Measurements from ENCODE around the gene MAGEC1. TPM values are rescaled to one million over a fixed set of nuclear protein-coding genes. Genes with fewer than 3 reads are reported as not detected.

The MAGEC1 gene
- polyA plus RNA-seq, 1 donor (not counting 4 experiments of a cell fraction or from before 2014, with no cell fraction given): not detected

DNA sequence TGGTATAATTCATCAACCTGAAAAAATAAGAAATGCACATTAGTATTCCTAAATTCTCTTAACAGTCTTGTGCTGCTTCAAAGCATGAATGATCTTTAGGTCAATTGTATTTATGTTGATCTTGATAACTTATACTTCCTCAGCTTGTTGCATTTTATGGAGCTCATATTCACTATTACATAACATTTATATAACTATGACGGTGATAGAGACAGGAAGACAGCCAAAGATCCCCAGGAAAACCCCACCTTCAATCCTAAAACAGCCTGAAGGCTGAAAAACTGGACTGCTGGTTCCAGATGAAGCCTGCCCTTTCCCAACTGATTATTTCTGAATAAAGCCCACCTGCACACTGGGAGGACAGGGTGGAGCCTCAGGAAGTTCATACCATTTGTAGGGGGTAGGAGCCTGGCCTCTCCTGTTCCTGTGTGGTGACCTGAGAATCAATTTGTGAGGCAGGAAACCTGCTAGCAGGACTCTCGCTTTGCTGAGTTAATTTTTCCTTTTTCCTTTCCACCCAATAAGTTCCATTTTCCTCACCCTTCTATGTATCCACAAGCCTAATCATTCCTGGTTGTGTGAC is 30.5 kb downstream of the MAGEC1 start:
- Histone ChIP-seq H3K4me3 (ENCODE audit: control insufficient read depth in 2 of 3, extremely low read depth in 1 of 3, insufficient read depth in 2 of 3, low read depth in 1 of 3, low read length in 3 of 3) (no peak overlapping the region), H4K20me1 (ENCODE audit: control insufficient read depth, extremely low read depth, insufficient read depth, low read length) (no peaks in the 10 kb centered on the region), H3K4me1 (ENCODE audit: control insufficient read depth, extremely low read depth, insufficient read depth, low read length) (no peaks in the 10 kb centered on the region), H3K4me2 (ENCODE audit: control insufficient read depth, extremely low read depth, insufficient read depth, low read depth, low read length) (no peak overlapping the region), H3K9me3 (ENCODE audit: control insufficient read depth, low read depth, low read length) (no peaks in the 10 kb centered on the region), H3K79me2 (ENCODE audit: control insufficient read depth, insufficient read depth, low read length) (no peaks in the 10 kb centered on the region), H3K9ac (ENCODE audit: control insufficient read depth, extremely low read depth, insufficient read depth, low read length) (no peak overlapping the region), H2AFZ (ENCODE audit: control insufficient read depth, low read length) (no peak overlapping the region), H3K27me3 (ENCODE audit: control insufficient read depth, extremely low read depth, insufficient read depth, low read length) (no peaks in the 10 kb centered on the region), H3K27ac (ENCODE audit: control insufficient read depth, insufficient read depth, low read length) (no peak overlapping the region), H3K9me1 (ENCODE audit: control insufficient read depth, extremely low read depth, insufficient read depth, low read length) (no peaks in the 10 kb centered on the region), H3K36me3 (ENCODE audit: control insufficient read depth in 2 of 2, extremely low read depth in 1 of 2, insufficient read depth in 2 of 2, low read length in 2 of 2) (no peaks in the 10 kb centered on the region)
- TF ChIP-seq EZH2 (IDR thresholded peaks at IDR 0.05; ENCODE audit: low read length): no peak
- TF ChIP-seq, protein P1, sequence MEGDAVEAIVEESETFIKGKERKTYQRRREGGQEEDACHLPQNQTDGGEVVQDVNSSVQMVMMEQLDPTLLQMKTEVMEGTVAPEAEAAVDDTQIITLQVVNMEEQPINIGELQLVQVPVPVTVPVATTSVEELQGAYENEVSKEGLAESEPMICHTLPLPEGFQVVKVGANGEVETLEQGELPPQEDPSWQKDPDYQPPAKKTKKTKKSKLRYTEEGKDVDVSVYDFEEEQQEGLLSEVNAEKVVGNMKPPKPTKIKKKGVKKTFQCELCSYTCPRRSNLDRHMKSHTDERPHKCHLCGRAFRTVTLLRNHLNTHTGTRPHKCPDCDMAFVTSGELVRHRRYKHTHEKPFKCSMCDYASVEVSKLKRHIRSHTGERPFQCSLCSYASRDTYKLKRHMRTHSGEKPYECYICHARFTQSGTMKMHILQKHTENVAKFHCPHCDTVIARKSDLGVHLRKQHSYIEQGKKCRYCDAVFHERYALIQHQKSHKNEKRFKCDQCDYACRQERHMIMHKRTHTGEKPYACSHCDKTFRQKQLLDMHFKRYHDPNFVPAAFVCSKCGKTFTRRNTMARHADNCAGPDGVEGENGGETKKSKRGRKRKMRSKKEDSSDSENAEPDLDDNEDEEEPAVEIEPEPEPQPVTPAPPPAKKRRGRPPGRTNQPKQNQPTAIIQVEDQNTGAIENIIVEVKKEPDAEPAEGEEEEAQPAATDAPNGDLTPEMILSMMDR (optimal IDR thresholded peaks at IDR 0.05 in 1 of 3, IDR thresholded peaks at IDR 0.05 in 1 of 3, conservative IDR thresholded peaks at IDR 0.05 in 1 of 3; ENCODE audit: extremely low read depth in 1 of 3, insufficient read depth in 2 of 3, low read length in 3 of 3): no peak
- dilution Hi-C loops (cut with MboI; ENCODE audit: extremely low pct_ligation_motif_present, low sequenced_read_pairs): no loop called here
- FAIRE-seq (no peak), DNase-seq (ENCODE audit: low read depth, low spot score) (no peak)

DNA sequence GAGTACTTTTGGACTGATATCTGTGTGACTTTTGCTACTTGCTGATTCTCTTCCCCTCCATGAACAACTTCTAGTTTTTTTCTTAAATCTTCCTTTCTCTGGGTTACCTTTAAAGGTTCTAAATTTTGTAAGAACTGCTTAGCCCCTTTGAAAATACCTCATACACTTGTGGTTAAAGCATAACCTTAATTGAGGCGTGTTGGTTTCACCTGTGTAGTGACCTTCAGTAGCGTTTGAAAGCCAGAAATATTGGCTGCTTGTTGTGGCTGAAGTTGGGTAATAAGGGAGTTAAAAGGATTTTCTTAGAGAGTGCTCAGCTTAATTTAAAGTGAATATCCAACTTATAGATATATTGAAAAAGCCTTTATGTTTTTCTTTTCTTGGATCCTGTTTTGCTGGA is 32.0 kb downstream of the MAGEC1 start:
- H3K9me3 ChIP-seq (ENCODE audit: control insufficient read depth, low read depth, low read length): no peaks in the 10 kb centered on the region
- H3K36me3 ChIP-seq (ENCODE audit: control insufficient read depth in 2 of 2, extremely low read depth in 1 of 2, insufficient read depth in 2 of 2, low read length in 2 of 2): no peaks in the 10 kb centered on the region
- no peak for FAIRE-seq
- TF ChIP-seq EZH2 (IDR thresholded peaks at IDR 0.05; ENCODE audit: low read length): no peak
- TF ChIP-seq, protein P1 (optimal IDR thresholded peaks at IDR 0.05 in 1 of 3, IDR thresholded peaks at IDR 0.05 in 1 of 3, conservative IDR thresholded peaks at IDR 0.05 in 1 of 3; ENCODE audit: extremely low read depth in 1 of 3, insufficient read depth in 2 of 3, low read length in 3 of 3): no peak
- H3K9ac ChIP-seq (ENCODE audit: control insufficient read depth, extremely low read depth, insufficient read depth, low read length): no peak overlapping the region
- no peaks in the 10 kb centered on the region for H3K27me3 ChIP-seq (ENCODE audit: control insufficient read depth, extremely low read depth, insufficient read depth, low read length)
- no peaks in the 10 kb centered on the region for H4K20me1 ChIP-seq (ENCODE audit: control insufficient read depth, extremely low read depth, insufficient read depth, low read length)
- H3K27ac ChIP-seq (ENCODE audit: control insufficient read depth, insufficient read depth, low read length): no peak overlapping the region
- no peaks in the 10 kb centered on the region for H3K79me2 ChIP-seq (ENCODE audit: control insufficient read depth, insufficient read depth, low read length)
- no peak overlapping the region for H2AFZ ChIP-seq (ENCODE audit: control insufficient read depth, low read length)
- no peak overlapping the region for H3K4me3 ChIP-seq (ENCODE audit: control insufficient read depth in 2 of 3, extremely low read depth in 1 of 3, insufficient read depth in 2 of 3, low read depth in 1 of 3, low read length in 3 of 3)
- H3K9me1 ChIP-seq (ENCODE audit: control insufficient read depth, extremely low read depth, insufficient read depth, low read length): no peaks in the 10 kb centered on the region
- no peaks in the 10 kb centered on the region for H3K4me1 ChIP-seq (ENCODE audit: control insufficient read depth, extremely low read depth, insufficient read depth, low read length)
- dilution Hi-C loops (cut with MboI; ENCODE audit: extremely low pct_ligation_motif_present, low sequenced_read_pairs): no loop called here
- H3K4me2 ChIP-seq (ENCODE audit: control insufficient read depth, extremely low read depth, insufficient read depth, low read depth, low read length): no peak overlapping the region
- no peak for DNase-seq (ENCODE audit: low read depth, low spot score)
